Fibroblast of lung (primary cell): ENCODE measurements around the gene INTS4.

Source experiments
- CTCF ChIP-seq, 2 donors: IDR thresholded peaks in 1 of 2; conservative IDR thresholded peaks in 1 of 2; 1 replicate in 1 of 2; 2 replicates in 1 of 2; pipeline ENCODE4 v1.5.1; 2011 to 2012; ENCODE audit warnings: low read length in 2 of 2, control low read depth in 1 of 2, inconsistent platforms in 1 of 2, low read depth in 1 of 2, mild to moderate bottlenecking in 1 of 2
- EZH2 ChIP-seq: IDR thresholded peaks from 2 replicates; pipeline ENCODE4 v1.5.1; 2012; ENCODE audit warnings: low read length, control low read depth, mild to moderate bottlenecking; ENCODE audit errors: missing control alignments

- TF ChIP-seq CTCF (conservative IDR thresholded peaks at IDR 0.05 in 1 of 2, IDR thresholded peaks at IDR 0.05 in 1 of 2; ENCODE audit: low read depth in 1 of 2, low read length in 2 of 2), result no peak
- TF ChIP-seq EZH2, result no peak
Measured at GRCh38 chr11:77854838-77855237, 139.6 kb downstream of the INTS4 start.
